GM10248 (cell line): ENCODE data around the gene DTX1.

Experiments
- CTCF ChIA-PET: fragments of 300-600 bp; sonication (Branson Sonifier 250); formaldehyde crosslinking; extraction: SDS; loops from one replicate; lab custom pipeline; 2021; ENCODE audit warnings: antibody characterized with exemption; lab: Yijun Ruan, JAX
- POLR2A ChIA-PET: fragments of 350-650 bp; sonication (Branson Sonifier 250); formaldehyde crosslinking; extraction: SDS; loops from one replicate; lab custom pipeline; 2020; ENCODE audit warnings: antibody characterized with exemption; lab: Yijun Ruan, JAX
- DNase-seq: peaks from one replicate; pipeline ENCODE4 v3.0.0; 2012; ENCODE audit errors: extremely low spot score
- CTCF ChIP-seq: IDR thresholded peaks from 2 replicates; pipeline ENCODE4 v1.5.1; 2012; ENCODE audit warnings: mild to moderate bottlenecking, low read depth; ENCODE audit errors: extremely low read depth, missing control alignments, control extremely low read depth

The DTX1 gene

GRCh38 chr12:113130457-113131135 lies 74.1 kb downstream of the DTX1 start:
- no peak for DNase-seq
- POLR2A ChIA-PET = interaction anchor here (1.1 kb wide), 1 partner anchor 16 kb away, joined by 4 read pairs; no protein-coding TSS in a partner anchor
- peak; percentile 36 for TF ChIP-seq CTCF
- CTCF ChIA-PET = interaction anchor here (1.0 to 6.0 kb wide), 7 partner anchors 10 to 137 kb away, joined by 3 to 41 read pairs (median 4); partner anchors contain the start of gene CFAP73

- no peak for TF ChIP-seq CTCF
- CTCF ChIA-PET = interaction anchor here (0.8 to 6.0 kb wide), 8 partner anchors 21 to 138 kb away, joined by 3 to 41 read pairs (median 4); partner anchors contain the start of gene CFAP73
- POLR2A ChIA-PET = interaction anchor here (1.1 kb wide), 1 partner anchor 17 kb away, joined by 4 read pairs; no protein-coding TSS in a partner anchor
- no peak for DNase-seq
Observed at GRCh38 chr12:113131556-113131955, 75.0 kb downstream of the DTX1 start.

- DNase-seq = no peak
- ChIA-PET POLR2A (no interaction called here), CTCF (interaction anchor here (1.1 to 6.0 kb wide), 8 partner anchors 10 to 60 kb away, joined by 3 to 41 read pairs (median 4); partner anchors contain the start of gene CFAP73)
- TF ChIP-seq CTCF = no peak
Observed at GRCh38 chr12:113133036-113133435, 76.5 kb downstream of the DTX1 start.

- TF ChIP-seq CTCF = no peak
- ChIA-PET POLR2A (no interaction called here), CTCF (interaction anchor here (0.9 to 6.0 kb wide), 11 partner anchors 9 to 103 kb away, joined by 3 to 41 read pairs (median 3); partner anchors contain the start of gene CFAP73)
- DNase-seq = no peak
Observed at GRCh38 chr12:113133666-113134065, 77.1 kb downstream of the DTX1 start.

- CTCF ChIA-PET = interaction anchor here (0.9 to 6.0 kb wide), 10 partner anchors 9 to 104 kb away, joined by 3 to 41 read pairs (median 3); partner anchors contain the start of gene CFAP73
Observed at GRCh38 chr12:113134071-113134470, 77.5 kb downstream of the DTX1 start.

More at GRCh38 chr12:113134071-113134470, 77.5 kb downstream of the DTX1 start:
- POLR2A ChIA-PET = no interaction called here
- no peak for DNase-seq
- no peak for TF ChIP-seq CTCF
